ENCODE data around the gene ADM. TPM values are rescaled to one million over a fixed set of nuclear protein-coding genes. Genes with fewer than 3 reads are reported as not detected.

ADM gene
- polyA plus RNA-seq, 2 of the 4 experiments (the other 2 are of a cell fraction): 66.3 to 72.1 TPM

DNA sequence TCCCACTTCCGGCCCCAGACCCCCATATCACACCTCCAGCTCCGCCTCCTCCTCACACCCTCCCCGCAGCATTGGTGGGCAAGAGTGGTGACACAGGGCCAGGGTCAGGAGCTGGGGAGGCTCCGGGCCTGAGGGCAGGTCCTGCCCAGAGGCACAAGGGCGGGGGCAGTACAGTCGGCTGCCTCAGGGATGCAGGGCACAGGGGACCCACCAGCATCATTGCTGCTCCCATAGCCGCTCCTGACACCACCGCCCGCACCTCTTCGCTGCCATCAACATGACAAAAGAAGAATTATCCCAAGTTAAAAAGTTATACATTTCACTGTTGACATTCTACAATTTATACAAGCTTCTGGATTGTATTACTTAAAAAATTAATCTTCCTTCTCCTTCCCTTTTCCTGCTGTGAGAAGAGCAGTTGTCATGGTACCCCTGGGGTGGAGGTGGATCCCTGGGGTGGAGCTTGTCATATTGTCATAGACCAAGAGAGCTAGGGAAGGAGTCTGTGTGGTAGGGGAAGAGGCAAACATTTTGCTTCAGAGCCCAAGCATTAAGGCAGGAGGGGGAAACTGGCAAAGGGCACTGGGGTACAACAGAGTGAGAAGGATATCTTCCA lies 15.0 kb upstream of the ADM start:
- H3K9me3 ChIP-seq: no peaks in the 10 kb centered on the region
- H3K4me3 ChIP-seq: no peak overlapping the region
- ChIA-PET CTCF (interaction anchor here (0.6 to 3.1 kb wide), 6 partner anchors 14 to 82 kb away, joined by 3 to 11 read pairs (median 4); partner anchors contain the start of gene ADM), POLR2A (no interaction called here)
- no peak for ATAC-seq
- 96% methylated on average over 10 of the region's 10 CpGs for WGBS (ENCODE audit: missing lambda C conversion rate)
- TF ChIP-seq POLR2A (IDR thresholded peaks at IDR 0.05; ENCODE audit: low read length) (no peak), HOXA7 (CRISPR knock-in tag; IDR thresholded peaks at IDR 0.05) (no peak), CHD4 (IDR thresholded peaks at IDR 0.05; ENCODE audit: borderline replicate concordance) (no peak), MAZ (IDR thresholded peaks at IDR 0.05; ENCODE audit: borderline replicate concordance, low read depth, low read length) (no peak), CBX8 (IDR thresholded peaks at IDR 0.05) (no peak), MAFK (IDR thresholded peaks at IDR 0.05; ENCODE audit: partially characterized antibody) (no peak), JUNB (IDR thresholded peaks at IDR 0.05) (no peak)
- TF ChIP-seq, protein P1, sequence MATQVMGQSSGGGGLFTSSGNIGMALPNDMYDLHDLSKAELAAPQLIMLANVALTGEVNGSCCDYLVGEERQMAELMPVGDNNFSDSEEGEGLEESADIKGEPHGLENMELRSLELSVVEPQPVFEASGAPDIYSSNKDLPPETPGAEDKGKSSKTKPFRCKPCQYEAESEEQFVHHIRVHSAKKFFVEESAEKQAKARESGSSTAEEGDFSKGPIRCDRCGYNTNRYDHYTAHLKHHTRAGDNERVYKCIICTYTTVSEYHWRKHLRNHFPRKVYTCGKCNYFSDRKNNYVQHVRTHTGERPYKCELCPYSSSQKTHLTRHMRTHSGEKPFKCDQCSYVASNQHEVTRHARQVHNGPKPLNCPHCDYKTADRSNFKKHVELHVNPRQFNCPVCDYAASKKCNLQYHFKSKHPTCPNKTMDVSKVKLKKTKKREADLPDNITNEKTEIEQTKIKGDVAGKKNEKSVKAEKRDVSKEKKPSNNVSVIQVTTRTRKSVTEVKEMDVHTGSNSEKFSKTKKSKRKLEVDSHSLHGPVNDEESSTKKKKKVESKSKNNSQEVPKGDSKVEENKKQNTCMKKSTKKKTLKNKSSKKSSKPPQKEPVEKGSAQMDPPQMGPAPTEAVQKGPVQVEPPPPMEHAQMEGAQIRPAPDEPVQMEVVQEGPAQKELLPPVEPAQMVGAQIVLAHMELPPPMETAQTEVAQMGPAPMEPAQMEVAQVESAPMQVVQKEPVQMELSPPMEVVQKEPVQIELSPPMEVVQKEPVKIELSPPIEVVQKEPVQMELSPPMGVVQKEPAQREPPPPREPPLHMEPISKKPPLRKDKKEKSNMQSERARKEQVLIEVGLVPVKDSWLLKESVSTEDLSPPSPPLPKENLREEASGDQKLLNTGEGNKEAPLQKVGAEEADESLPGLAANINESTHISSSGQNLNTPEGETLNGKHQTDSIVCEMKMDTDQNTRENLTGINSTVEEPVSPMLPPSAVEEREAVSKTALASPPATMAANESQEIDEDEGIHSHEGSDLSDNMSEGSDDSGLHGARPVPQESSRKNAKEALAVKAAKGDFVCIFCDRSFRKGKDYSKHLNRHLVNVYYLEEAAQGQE (IDR thresholded peaks at IDR 0.05): no peak
- no peak overlapping the region for H3K4me2 ChIP-seq
- no peak for FAIRE-seq
- no peak overlapping the region for H3K27ac ChIP-seq
- H3K4me1 ChIP-seq: peaks cover 34% of the 10 kb centered on the region
- no peak for DNase-seq (ENCODE audit: low read depth in 1 of 2, low spot score in 1 of 2)

DNA sequence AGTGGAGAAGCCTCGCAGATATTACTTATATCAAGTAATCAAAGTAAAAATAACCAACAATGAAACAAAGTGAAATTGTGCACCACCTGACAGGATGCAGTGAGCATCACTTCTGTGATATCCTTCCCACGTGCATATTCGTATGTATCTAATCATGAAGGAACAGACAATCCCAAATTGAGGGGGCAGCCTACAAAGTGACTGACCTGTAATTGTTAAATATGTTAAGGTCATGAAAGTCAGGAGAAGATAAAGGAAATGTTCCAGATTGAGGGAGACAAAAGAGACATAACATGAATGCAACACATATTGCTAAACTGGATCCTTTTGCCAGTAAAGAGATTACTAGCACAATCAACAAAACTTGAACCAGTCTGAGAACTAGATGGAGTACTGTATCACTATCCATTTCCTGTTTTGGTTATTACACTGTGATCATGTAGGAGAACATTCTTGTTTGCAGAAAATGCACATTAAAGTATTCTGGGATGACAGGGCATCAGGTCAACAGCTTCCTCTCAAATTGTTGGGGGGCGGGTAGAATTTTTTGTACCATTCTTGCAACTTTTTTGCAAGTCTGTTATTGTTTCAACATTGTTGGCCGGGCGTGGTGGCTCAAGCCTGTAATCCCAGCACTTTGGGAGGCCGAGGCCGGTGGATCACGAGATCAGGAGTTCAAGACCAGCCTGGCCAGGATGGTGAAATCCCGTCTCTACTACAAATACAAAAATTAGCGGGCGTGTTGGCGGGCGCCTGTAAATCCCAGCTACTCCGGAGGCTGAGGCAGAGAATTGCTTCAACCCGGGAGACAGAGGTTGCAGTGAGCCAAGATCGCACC lies 12.9 kb upstream of the ADM start:
- TF ChIP-seq CBX8 (IDR thresholded peaks at IDR 0.05) (no peak), HDAC2 (IDR thresholded peaks at IDR 0.05) (no peak), TP53 (CRISPR knock-in tag; IDR thresholded peaks at IDR 0.05) (no peak), CBX2 (IDR thresholded peaks at IDR 0.05; ENCODE audit: borderline replicate concordance, low read depth) (no peak), KDM1A (IDR thresholded peaks at IDR 0.05; ENCODE audit: low read depth) (no peak), ZC3H11A (IDR thresholded peaks at IDR 0.05) (no peak), HOXB13 (CRISPR knock-in tag; IDR thresholded peaks at IDR 0.05; ENCODE audit: low read depth) (no peak), CHD2 (IDR thresholded peaks at IDR 0.05; ENCODE audit: low read length, partially characterized antibody) (no peak), FOSB (CRISPR knock-in tag; IDR thresholded peaks at IDR 0.05) (no peak)
- ChIA-PET POLR2A (interaction anchor here (1.4 kb wide), 1 partner anchor 13 kb away, joined by 15 read pairs; the partner anchor contains the start of gene ADM), CTCF (interaction anchor here (1.4 to 3.1 kb wide), 2 partner anchors 9 to 11 kb away, joined by 3 to 11 read pairs; no protein-coding TSS in a partner anchor)
- Histone ChIP-seq H3K4me3 (no peak overlapping the region), H3K4me1 (peaks cover 30% of the 10 kb centered on the region), H3K4me2 (peak overlapping the region; percentile 82), H3K27ac (peak overlapping the region in 1 of 2 experiments; percentile 96; a peak in 1 of 6 replicates), H3K9me3 (no peaks in the 10 kb centered on the region)
- FAIRE-seq (no peak), DNase-seq (ENCODE audit: low read depth in 1 of 2, low spot score in 1 of 2) (no peak), ATAC-seq (no peak)
- WGBS (ENCODE audit: missing lambda C conversion rate): 87% methylated on average over 17 of the region's 17 CpGs

DNA sequence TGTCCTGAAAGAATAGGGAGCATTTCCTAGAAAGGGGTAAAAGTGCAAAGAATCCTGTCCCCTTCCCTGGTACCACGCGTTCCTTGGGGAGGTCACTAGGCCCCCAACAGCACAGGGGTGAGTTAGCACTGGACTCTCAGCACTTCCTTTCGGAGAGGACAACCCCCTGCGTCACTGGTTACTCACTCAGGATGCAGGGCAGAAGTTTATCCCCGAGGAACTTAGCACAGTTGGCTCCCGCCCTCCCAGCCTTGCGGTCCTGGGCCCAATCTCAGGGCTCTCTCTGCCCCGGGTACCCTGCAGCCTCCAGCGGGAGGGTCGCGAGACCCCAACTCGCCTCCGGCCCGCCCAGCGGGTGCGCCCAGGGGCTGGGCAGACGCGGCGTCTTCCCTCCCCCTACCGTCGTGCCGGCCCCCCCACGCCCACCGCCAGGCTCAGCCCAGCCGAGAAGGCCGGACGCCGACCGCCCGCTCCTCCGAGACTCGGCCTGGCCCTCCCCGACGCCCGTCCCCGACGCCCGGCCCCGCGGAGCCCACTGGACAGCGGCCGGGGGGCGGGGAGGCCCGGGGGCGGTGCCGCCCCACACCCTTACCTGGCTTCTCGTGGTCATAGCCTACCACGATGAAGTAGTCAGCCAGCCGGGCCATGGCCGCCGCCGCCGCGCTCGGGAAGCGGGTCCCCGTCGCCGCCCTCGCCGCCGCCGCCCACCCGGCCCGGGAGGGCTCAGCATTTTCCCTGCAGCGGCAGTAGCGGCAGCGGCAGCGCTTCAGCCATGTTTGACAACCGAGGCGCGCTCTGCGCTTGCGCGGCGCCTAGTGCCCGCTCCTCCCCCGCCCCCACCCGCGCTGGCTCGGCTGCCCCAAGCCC lies 11.2 kb upstream of the ADM start, which contains the start of gene SBF2:
Gene SBF2 (minus strand): TSS at position 797 of the 867 bp plus-strand sequence. CDS start 150 bp downstream, at position 647.
- WGBS (ENCODE audit: missing lambda C conversion rate): 0% methylated on average over 7 of the region's 81 CpGs
- Histone ChIP-seq H3K4me2 (peak within 1 kb of the TSS; percentile 82), H3K9me3 (no peaks in the 10 kb centered on the region), H3K4me3 (peak within 1 kb of the TSS; percentile 75), H3K27ac (peak within 1 kb of the TSS; percentile 95 to 96), H3K4me1 (peaks cover 27% of the 10 kb centered on the region)
- ATAC-seq (peak; percentile 91), FAIRE-seq (no peak), DNase-seq (ENCODE audit: low read depth in 1 of 2, low spot score in 1 of 2) (peak; percentile 89 to 90)
- POLR2A ChIA-PET: interaction anchor here (1.4 kb wide), 1 partner anchor 11 kb away, joined by 15 read pairs; the partner anchor contains the start of gene ADM
- CTCF ChIA-PET: interaction anchor here (1.4 kb wide), 1 partner anchor 8 kb away, joined by 3 read pairs; no protein-coding TSS in a partner anchor
- TF ChIP-seq CHD2 (IDR thresholded peaks at IDR 0.05; ENCODE audit: low read length, partially characterized antibody) (peak; percentile 42), FOSL2 (IDR thresholded peaks at IDR 0.05) (no peak), FOSL2 (CRISPR knock-in tag; IDR thresholded peaks at IDR 0.05) (peak; percentile 66), POLR2A (IDR thresholded peaks at IDR 0.05; ENCODE audit: low read length) (peak; percentile 63), EHMT2 (IDR thresholded peaks at IDR 0.05; ENCODE audit: low read depth) (no peak), RFX5 (IDR thresholded peaks at IDR 0.05) (peak; percentile 89), JUN (IDR thresholded peaks at IDR 0.05) (peak; percentile 57 to 84; a peak in 4 of 5 replicates), PHF8 (IDR thresholded peaks at IDR 0.05; ENCODE audit: borderline replicate concordance, low read depth) (peak; percentile 63; the same call in 1 of the 2 replicates), MAFK (IDR thresholded peaks at IDR 0.05; ENCODE audit: partially characterized antibody) (no peak), EHF (CRISPR knock-in tag; IDR thresholded peaks at IDR 0.05) (no peak; the same call in 1 of the 2 replicates)
- TF ChIP-seq, protein P2, sequence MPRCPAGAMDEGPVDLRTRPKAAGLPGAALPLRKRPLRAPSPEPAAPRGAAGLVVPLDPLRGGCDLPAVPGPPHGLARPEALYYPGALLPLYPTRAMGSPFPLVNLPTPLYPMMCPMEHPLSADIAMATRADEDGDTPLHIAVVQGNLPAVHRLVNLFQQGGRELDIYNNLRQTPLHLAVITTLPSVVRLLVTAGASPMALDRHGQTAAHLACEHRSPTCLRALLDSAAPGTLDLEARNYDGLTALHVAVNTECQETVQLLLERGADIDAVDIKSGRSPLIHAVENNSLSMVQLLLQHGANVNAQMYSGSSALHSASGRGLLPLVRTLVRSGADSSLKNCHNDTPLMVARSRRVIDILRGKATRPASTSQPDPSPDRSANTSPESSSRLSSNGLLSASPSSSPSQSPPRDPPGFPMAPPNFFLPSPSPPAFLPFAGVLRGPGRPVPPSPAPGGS (IDR thresholded peaks at IDR 0.05): peak; percentile 39; the same call in 1 of the 3 replicates

All from A549 (cell line).